ENCODE data around the gene PROK1.

DNA sequence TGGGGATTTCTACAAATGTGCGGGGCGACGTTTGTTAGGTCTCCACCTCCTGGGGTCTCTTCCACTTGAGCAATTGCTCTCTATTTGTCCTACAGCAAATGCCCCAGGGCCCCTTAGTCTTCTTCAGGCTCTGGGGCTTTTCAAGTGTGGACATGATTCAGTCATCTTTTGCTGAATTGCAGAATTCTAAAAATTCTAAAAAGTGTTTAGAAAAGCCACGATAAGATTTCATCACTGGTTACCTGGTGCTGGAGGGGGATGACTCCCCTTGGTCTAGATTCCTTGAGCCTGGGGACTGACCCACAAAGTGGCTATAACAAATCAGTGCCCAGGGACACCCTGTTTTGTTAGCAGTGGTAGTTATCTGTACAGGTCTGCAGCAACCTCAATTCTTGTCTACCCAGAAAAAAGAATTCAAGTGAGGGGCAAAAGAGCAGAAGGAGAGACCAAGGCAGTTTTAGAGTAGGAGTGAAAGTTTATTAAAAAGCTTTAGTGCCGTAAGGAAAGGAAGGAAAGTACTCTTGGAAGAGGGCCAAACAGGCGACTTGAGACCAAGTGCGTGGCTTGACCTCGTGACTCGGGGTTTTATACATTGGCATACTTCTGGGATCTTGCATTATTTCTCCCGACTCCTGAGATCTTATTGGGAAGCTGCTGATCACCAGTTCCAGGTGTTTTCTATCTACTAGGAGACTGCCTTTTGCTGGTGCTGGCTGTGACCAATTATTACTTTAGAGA, 25.2 kb downstream of the PROK1 start:
- TF ChIP-seq, protein P1, sequence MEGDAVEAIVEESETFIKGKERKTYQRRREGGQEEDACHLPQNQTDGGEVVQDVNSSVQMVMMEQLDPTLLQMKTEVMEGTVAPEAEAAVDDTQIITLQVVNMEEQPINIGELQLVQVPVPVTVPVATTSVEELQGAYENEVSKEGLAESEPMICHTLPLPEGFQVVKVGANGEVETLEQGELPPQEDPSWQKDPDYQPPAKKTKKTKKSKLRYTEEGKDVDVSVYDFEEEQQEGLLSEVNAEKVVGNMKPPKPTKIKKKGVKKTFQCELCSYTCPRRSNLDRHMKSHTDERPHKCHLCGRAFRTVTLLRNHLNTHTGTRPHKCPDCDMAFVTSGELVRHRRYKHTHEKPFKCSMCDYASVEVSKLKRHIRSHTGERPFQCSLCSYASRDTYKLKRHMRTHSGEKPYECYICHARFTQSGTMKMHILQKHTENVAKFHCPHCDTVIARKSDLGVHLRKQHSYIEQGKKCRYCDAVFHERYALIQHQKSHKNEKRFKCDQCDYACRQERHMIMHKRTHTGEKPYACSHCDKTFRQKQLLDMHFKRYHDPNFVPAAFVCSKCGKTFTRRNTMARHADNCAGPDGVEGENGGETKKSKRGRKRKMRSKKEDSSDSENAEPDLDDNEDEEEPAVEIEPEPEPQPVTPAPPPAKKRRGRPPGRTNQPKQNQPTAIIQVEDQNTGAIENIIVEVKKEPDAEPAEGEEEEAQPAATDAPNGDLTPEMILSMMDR (IDR thresholded peaks at IDR 0.05; ENCODE audit: low read depth, low read length), result no peak
- TF ChIP-seq POLR2A (IDR thresholded peaks at IDR 0.05; ENCODE audit: extremely low read depth, insufficient read length) (no peak), MYC (IDR thresholded peaks at IDR 0.05; ENCODE audit: low read depth, low read length) (no peak)
